ENCODE results near the gene NOTCH1.

The NOTCH1 gene

DNA sequence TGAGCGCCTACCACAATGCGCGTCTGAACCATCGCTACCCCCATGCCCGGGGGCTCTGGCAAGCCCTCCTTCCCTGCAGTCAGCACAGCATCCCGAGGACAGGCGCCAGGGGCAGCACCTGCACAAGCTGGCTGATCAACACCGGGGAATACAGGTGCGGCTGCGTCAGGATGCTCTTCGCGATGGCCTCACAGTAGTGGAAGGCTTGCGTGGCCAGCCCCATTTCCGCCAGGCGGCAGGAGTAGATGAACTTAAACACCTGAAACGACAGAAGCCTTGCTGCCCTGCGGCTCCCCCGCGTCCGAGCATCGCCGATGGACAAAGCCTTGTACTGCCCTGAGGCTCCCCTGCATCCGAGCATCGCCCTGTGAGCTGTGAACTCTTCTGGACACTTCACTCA, 88.5 kb downstream of the NOTCH1 start:
- DNase-seq: no peak

DNA sequence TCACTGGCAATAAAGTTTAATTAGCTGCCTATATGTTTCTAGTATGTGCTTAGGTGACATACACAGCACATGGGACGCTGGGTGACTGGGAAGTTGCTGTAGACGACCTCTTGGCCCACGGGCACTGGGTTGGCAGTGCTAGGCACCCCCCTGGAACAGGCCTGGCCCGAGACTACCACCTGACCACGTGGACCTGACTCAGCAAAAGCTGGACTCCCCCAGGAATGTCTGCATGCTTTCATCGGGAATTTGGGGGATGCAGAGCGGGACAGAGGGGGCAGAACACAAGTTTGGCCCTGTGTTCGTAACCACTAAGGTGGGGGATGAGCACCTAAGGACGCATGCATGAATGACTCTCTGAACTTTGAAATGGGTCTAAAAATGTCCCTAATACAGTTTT, 89.6 kb downstream of the NOTCH1 start:
- no peak for DNase-seq

DNA sequence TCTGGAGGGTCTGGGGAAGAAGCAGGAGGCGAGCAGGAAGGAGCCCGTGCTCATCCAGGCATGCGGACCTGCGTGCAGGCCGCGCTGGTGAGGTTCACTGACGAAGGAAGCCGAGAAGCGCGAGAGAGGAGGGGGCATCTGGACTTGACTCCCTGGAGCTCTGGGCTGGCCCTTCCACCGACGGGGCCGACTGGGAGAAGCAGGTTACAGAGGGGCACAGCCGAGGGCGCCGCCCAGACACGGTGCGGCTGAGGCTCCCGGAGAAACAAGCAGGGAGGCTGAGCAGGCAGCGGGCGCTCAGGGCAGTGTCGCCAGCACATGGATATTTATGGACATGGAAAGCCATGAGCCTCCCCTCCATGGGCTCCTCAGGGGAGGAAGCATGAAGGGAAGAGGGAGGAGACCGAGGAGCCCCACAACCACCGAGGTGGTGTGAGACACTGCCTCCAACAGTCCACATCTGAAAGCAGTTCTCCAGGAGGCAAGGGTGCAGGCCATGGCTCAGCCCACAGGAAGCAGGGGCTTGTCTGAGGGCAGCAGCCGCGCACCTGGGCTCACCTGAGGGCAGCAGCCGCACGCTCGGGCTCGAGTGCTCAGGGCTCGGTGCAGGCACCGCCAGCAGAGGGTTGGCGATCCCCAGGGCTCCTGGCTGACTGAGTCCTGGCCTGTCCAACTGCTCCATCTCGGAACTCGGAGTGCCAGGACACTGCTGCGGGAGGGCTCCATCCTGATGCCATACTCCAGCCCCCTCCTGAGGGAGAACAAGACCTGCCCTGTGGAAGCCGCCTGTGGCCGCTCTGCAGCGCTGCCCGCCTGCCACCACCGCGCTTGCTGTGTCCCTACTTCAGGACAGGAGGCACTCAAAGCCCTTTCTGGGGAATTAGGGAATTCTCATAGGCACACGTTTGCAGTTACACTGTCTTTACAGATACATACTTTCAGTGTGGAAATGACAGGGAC, 90.5 kb downstream of the NOTCH1 start:
- no peak for DNase-seq

DNA sequence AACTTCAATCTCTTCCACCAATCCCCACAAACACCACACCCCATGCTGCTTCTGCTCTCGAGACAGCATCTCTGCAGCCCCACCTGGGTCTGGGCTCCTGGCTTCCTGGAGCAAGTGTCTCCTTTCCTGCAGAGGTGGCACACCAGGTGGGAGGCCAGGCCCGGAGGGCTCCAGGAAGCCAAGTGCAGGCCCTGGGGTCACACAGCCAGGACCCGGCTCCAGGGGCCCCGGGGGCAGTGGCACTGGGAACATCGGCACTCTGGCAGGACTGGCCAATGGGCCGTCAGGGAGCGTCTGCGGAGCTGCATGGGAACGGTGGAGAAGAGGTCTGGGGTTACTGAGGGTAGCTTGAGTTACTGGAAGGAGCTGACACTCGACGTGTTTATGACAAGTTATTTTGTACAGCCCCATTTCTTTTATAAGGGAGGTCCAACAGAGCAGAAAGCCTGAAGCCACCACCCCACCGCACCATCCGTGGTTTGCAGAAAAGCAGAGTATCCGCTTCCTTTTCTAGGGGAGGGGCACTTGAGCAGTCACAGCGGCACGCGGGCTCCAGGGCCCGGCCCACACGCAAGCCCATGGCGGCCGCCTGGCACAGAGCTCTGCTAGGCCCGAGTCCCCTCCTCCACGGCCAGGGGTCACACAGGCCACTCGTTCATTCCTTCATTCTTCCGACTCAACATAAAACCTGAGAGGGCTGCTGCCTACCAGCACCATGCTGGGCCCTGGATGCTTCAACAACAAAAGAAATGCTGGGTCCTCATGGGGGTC, 91.6 kb downstream of the NOTCH1 start:
- no peak for DNase-seq

DNA sequence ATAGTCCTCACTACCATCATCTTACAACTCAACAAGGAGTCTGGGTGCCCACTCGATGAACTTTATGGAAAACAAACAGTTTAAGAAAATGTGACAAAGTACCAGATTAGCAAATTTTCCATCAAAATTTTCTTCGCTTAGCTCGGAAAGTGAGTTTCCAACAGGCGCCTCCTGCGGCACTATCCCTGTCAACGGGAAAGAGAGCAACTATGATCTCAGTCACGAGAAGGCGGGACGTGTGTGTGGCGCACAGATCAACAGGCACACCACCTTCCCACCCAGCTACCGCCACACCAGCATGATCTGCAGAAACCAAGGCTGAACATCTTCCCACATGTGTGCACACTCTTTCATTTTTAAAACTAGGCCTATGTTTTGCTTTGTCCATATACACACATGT, 92.5 kb downstream of the NOTCH1 start:
- no peak for DNase-seq

DNA sequence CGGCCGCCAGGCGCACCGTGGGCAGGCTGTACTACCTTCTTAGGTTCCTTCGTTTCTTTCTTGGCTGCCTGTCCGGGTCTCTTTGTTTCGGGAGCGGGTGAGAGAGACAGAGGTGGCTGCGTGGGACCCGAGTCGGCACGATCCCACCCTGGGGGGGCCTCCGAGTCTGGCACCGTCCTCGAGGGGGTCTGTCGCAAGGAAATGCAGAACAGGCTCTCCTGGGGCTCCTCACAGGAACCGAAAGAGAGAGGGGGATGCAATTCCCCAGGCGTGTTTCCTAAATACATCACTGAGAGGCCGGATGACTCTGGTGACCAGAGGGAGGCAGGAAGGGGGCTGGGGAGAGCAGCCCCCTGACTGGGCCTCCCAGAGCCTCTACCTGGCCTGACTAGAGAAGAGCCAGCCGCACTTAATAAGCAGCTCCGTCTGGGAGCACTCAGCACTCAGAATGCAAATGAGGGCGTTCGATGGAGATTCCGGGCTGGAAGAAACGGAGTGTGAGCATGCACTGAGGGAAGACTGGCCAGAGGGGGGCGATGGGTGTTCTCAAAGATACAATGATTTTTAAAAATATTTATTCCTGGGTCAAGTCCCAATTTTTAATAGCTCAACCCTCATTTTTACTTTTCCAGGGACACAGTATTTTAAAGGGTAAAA, 94.5 kb downstream of the NOTCH1 start:
- DNase-seq: no peak

DNA sequence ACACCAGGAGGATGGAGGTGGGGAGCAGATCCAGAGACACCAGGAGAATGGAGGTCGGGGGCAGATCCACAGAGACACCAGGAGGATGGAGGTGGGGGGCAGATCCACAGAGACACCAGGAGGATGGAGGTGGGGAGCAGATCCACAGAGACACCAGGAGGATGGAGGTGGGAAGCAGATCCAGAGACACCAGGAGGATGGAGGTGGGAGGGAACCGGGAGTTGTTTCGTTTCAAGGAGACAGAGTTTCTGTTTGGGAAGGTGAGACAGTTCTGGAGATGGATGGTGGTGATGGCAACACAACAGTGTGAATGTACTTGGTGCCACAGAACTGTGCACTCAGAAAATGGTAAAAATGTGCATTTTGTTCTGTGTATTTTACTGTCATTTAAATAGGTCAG, 97.2 kb downstream of the NOTCH1 start:
- no peak for DNase-seq

DNA sequence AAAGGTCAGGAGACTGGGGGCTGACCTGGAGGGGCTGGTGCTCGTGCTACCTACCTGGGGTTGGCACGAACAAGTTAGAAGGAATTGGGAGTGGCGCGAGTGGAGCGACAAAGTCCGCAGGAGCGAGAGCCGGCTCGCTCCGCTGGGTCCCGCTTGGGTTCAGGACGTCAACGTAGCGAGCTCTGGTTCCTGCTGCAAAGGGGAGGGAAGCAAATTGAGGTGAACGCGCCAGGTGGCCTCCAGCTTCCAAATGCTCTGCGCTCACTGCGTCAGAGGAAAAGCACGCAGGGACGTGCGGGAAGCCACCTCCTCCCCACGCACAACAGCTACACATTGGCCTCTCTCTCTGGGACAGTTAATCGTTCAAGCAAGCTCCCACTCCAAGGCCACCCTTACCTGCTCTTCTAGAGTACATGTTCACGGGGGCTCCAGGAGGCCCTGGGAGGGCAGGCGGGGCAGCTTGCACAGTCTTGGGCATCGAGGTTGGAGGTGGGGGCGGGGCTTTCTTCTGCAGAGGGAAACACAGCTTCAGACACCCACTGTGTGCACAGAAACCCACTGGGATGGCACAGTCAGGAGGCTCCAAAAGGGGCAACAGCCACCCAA, 98.6 kb downstream of the NOTCH1 start:
- no peak for DNase-seq

DNA sequence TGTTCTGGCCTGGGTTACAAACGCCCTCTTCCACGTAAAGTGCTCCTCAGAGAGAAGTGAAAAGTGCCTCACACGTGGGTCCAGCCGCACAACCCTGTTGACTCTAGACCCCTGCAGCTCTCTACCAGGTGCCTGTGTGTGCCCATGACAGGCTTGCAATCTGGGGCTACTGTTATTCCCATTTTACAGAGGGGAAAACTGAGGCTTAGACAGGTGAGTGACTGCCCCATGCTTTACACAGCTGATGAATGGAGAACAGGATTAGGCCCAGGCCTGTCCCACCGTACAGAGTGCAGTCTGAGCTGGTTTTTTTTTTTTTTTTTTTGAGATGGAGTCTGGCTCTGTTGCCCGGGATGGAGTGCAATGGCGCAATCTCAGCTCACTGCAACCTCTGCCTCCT, 100.0 kb downstream of the NOTCH1 start:
- DNase-seq: no peak

Data from NCI-H524 (cell line).